ENCODE measurements around the gene KDM1B.

DNA sequence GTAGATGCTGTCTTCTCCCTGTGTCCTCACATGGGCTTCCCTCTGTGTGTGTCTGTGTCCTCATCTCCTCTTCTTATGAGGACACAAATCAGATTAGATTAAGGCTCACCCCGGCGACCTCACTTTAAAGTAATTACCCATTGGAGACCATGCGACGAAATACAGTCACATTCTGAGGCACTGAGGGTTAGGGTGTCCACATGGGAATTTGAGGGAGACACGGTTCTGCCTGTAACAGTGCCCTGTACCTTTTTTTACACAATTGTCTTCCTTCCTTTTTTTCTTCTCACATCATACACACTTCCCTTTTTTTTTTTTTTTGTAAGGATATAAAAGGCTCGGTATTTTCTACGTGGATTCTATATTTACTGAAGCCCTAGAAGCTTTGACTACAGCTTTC lies 60.2 kb downstream of the KDM1B start:
- TF ChIP-seq ZC3H10 (CRISPR knock-in tag; IDR thresholded peaks at IDR 0.05) (no peak), RARB (CRISPR knock-in tag; IDR thresholded peaks at IDR 0.05) (no peak), ZNF565 (CRISPR knock-in tag; conservative IDR thresholded peaks at IDR 0.05; ENCODE audit: low read depth) (no peak), ZFP3 (CRISPR knock-in tag; IDR thresholded peaks at IDR 0.05) (no peak), ZFP30 (CRISPR knock-in tag; IDR thresholded peaks at IDR 0.05) (no peak), CSDC2 (CRISPR knock-in tag; IDR thresholded peaks at IDR 0.05) (no peak), ESRRG (CRISPR knock-in tag; IDR thresholded peaks at IDR 0.05) (no peak), PPARA (CRISPR knock-in tag; IDR thresholded peaks at IDR 0.05; ENCODE audit: borderline replicate concordance) (no peak), TOX (CRISPR knock-in tag; IDR thresholded peaks at IDR 0.05; ENCODE audit: borderline replicate concordance) (no peak), ARNTL (CRISPR knock-in tag; IDR thresholded peaks at IDR 0.05; ENCODE audit: borderline replicate concordance, low read depth) (no peak)
- TF ChIP-seq, protein P1, sequence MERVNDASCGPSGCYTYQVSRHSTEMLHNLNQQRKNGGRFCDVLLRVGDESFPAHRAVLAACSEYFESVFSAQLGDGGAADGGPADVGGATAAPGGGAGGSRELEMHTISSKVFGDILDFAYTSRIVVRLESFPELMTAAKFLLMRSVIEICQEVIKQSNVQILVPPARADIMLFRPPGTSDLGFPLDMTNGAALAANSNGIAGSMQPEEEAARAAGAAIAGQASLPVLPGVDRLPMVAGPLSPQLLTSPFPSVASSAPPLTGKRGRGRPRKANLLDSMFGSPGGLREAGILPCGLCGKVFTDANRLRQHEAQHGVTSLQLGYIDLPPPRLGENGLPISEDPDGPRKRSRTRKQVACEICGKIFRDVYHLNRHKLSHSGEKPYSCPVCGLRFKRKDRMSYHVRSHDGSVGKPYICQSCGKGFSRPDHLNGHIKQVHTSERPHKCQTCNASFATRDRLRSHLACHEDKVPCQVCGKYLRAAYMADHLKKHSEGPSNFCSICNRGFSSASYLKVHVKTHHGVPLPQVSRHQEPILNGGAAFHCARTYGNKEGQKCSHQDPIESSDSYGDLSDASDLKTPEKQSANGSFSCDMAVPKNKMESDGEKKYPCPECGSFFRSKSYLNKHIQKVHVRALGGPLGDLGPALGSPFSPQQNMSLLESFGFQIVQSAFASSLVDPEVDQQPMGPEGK (CRISPR knock-in tag; IDR thresholded peaks at IDR 0.05; ENCODE audit: borderline replicate concordance) = no peak
